SU-DHL-6 (cell line): Measurements from ENCODE around the gene TRIM13.

Source experiments
- EZH2phosphoT487 ChIP-seq: fragments of 200-600 bp; sonication (generic), shearing (Covaris generic); conservative IDR thresholded peaks from 2 replicates; pipeline ENCODE4 v1.6.1; 2018; ENCODE audit warnings: mild to moderate bottlenecking, antibody characterized with exemption, low read length, moderate library complexity, mixed read lengths
- TF ChIP-seq, protein P1 (sequence below): fragments of 200-600 bp; sonication (generic); IDR thresholded peaks from one replicate; pipeline ENCODE4 v1.5.1; 2017; ENCODE audit warnings: antibody characterized with exemption, mild to moderate bottlenecking, low read length, moderate library complexity; ENCODE audit not compliant: insufficient read depth, poor library complexity, severe bottlenecking

GRCh38 chr13:49993666-49994065 is 3.2 kb upstream of the TRIM13 start:
- TF ChIP-seq, protein P1, sequence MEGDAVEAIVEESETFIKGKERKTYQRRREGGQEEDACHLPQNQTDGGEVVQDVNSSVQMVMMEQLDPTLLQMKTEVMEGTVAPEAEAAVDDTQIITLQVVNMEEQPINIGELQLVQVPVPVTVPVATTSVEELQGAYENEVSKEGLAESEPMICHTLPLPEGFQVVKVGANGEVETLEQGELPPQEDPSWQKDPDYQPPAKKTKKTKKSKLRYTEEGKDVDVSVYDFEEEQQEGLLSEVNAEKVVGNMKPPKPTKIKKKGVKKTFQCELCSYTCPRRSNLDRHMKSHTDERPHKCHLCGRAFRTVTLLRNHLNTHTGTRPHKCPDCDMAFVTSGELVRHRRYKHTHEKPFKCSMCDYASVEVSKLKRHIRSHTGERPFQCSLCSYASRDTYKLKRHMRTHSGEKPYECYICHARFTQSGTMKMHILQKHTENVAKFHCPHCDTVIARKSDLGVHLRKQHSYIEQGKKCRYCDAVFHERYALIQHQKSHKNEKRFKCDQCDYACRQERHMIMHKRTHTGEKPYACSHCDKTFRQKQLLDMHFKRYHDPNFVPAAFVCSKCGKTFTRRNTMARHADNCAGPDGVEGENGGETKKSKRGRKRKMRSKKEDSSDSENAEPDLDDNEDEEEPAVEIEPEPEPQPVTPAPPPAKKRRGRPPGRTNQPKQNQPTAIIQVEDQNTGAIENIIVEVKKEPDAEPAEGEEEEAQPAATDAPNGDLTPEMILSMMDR = no peak
- TF ChIP-seq EZH2phosphoT487 = no peak
